T-helper 2 cell treated with Interferon-gamma antibody and Interleukin-4, amounts not matched to agents 5 μg/mL and 100 μg/mL, for 36 hours (primary cell): ENCODE measurements around the gene KBTBD3.
"Not testable (repeated sequence)": the region's sequence is repeated elsewhere in the genome, so short reads cannot be mapped to it uniquely, and the experiment has no call there.

Experiments used
- DNase-seq: peaks from one replicate; pipeline ENCODE4 v3.0.0; 2021; ENCODE audit warnings: low spot score
- H3K27ac Mint-ChIP-seq: one replicate; pipeline ENCODE4 v1.8.0; 2021; ENCODE audit warnings: mild to moderate bottlenecking, mixed read lengths
- H3K27me3 Mint-ChIP-seq: one replicate; pipeline ENCODE4 v1.8.0; 2021; ENCODE audit warnings: low read depth, mixed read lengths
- H3K36me3 Mint-ChIP-seq: one replicate; pipeline ENCODE4 v1.8.0; 2021; ENCODE audit warnings: low read depth, mixed read lengths
- H3K4me1 Mint-ChIP-seq: one replicate; pipeline ENCODE4 v1.8.0; 2021; ENCODE audit warnings: low read depth, mixed read lengths
- H3K4me3 Mint-ChIP-seq: one replicate; pipeline ENCODE4 v1.8.0; 2022; ENCODE audit warnings: mild to moderate bottlenecking, moderate library complexity, mixed read lengths
- H3K9me3 Mint-ChIP-seq: one replicate; pipeline ENCODE4 v1.8.0; 2021; ENCODE audit warnings: mixed read lengths

KBTBD3 gene

GRCh38 chr11:106077609-106078455, 685 bp upstream of the KBTBD3 start, which contains the start of gene AASDHPPT:
Gene AASDHPPT (plus strand): TSS chr11:106077662. CDS start chr11:106077711, 49 bp downstream.
- H3K36me3 Mint-ChIP-seq: peaks cover 22% of the 10 kb centered on the region

DNA sequence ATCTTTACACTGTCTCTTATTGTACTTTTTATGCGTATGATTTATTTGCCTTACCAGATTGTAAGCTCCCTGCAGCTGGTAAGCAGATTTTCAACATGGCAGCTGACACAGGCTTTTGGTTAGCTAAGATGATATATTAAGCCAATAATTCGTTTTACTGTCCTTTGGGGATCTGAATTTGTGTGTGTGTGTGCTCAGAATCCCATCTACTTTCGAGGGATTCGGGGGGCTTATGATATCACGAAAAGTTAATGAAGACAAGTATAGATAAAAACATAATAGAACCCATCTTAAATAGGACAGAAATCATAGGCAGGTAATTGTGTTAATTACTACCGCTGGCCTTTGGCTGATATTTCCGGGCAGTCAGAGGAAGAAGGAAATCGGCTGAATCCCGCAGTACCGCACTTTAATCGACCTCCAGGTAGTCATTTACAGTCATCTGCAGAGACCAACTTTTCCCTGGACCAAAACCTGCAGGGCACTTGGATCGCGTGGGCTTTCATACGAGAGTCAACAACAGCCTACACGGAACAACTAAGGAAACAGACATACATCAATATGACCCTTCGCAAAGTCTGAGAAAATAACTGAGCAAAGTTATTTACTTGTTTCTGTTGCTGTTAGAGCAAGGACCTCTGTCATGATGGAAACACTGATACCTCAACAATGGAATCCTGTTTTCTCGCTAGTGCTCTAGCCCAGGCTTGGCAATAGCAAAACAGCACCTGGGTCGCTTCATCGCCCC, 802 bp downstream of the KBTBD3 start:
- peaks cover 47% of the 10 kb centered on the region for H3K4me1 Mint-ChIP-seq
- peak overlapping the region; percentile 96 for H3K4me3 Mint-ChIP-seq
- H3K27ac Mint-ChIP-seq: peak overlapping the region; percentile 97
- peak; percentile 8 for DNase-seq
- H3K9me3 Mint-ChIP-seq: no peaks in the 10 kb centered on the region
- peaks cover 18% of the 10 kb centered on the region for H3K36me3 Mint-ChIP-seq
- H3K27me3 Mint-ChIP-seq: no peaks in the 10 kb centered on the region

More at GRCh38 chr11:106077609-106078455, 685 bp upstream of the KBTBD3 start, which contains the start of gene AASDHPPT:
- Mint-ChIP-seq H3K9me3 (no peaks in the 10 kb centered on the region), H3K4me1 (peaks cover 52% of the 10 kb centered on the region), H3K27me3 (no peaks in the 10 kb centered on the region), H3K4me3 (peak within 1 kb of the TSS; percentile 96), H3K27ac (peak within 1 kb of the TSS; percentile 97)
- DNase-seq: no peak

DNA sequence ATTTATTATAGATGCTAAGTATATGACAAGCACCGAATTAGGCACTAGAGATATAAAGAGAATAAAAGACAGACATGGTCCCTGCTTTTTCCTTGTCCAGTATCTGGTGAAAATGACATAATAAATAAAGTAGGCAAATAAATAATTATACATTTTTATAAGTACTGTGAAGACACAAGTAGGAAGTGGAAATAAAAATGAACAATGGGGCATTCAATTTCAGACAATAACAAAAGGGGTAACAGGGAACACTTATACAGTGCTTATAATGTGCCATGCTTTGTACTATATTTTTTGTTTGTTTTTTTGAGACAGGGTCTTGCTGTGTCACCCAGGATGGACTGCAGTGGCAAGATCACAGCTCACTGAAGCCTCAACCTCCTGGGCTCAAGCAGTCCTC, 4.3 kb downstream of the KBTBD3 start:
- DNase-seq: no peak
- Mint-ChIP-seq H3K27me3 (no peaks in the 10 kb centered on the region), H3K36me3 (peaks cover 10% of the 10 kb centered on the region), H3K27ac (no peak overlapping the region), H3K9me3 (no peaks in the 10 kb centered on the region), H3K4me3 (no peak overlapping the region), H3K4me1 (peaks cover 25% of the 10 kb centered on the region)

GRCh38 chr11:106070606-106071005, 6.5 kb downstream of the KBTBD3 start:
- H3K4me3 Mint-ChIP-seq: no peak overlapping the region
- peaks cover 14% of the 10 kb centered on the region for H3K36me3 Mint-ChIP-seq
- H3K27ac Mint-ChIP-seq: no peak overlapping the region
- peaks cover 16% of the 10 kb centered on the region for H3K4me1 Mint-ChIP-seq
- H3K27me3 Mint-ChIP-seq: no peaks in the 10 kb centered on the region
- no peak for DNase-seq
- H3K9me3 Mint-ChIP-seq: no peaks in the 10 kb centered on the region

DNA sequence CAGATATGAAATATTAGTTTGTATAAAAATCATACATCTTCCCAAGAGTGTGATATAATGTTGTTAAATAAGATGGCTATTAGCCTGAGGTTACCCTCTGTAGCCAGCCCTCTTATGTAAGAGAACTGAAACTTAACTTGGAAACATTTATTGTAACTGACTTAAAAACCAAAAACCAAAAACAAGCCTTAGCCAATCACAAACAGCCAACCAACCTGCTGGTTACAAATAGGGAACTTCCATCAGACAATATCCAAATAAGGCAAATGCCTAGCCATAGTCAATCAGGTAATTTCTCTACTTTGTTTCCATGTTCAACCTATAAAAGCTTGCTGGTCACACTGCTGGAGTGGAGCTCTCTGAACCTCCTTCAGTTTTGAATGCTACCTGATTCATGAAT, 14.1 kb downstream of the KBTBD3 start:
- Mint-ChIP-seq H3K4me3 (no peak overlapping the region), H3K27me3 (no peaks in the 10 kb centered on the region), H3K9me3 (no peaks in the 10 kb centered on the region), H3K36me3 (peaks cover 8% of the 10 kb centered on the region), H3K4me1 (peaks cover 11% of the 10 kb centered on the region), H3K27ac (no peak overlapping the region)
- no peak for DNase-seq

DNA sequence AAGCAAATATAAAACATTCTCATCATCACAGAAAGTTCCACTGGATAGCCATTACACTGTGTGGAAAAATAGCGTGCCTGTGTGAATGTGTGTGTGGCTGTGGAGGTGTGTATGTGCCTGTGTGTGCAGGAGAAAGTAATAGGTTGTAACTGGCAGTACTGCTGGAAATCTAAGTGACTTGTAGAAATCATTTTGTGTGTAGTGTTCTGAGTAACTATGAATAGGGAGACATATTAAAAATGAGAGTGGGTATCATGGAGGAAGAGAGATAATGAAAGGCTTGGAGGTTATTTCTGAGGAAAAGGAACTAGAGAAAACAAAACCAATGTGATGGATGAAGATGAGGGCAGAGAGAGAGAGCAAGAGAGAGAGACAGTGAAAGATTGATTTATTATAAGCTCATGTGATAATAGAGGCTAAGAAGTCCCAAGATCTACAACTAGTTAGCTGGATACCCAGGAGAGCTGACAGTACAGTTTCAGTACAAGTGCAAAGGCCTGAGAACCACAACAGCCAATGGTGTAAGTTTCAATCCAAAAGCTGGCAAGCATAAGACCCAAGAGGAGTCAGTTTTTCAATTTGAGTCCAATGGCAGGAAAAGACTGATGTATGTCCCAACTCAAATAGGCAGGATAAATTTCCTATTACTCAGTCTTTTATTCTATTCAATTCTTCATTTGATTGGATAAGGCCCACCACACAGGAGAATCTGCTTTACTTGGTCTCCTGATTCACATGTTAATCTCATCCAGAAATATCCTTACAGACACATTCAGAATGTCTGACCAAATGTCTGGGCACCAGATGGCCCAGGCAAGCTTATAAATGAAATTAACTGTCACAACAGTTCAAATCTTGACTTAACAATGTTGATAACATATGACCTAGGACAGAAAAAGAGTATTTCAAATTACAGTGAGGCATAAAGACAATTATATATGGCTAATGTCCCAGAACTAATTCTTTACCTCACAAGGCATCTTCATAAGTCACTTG, 14.9 kb downstream of the KBTBD3 start:
- DNase-seq: no peak
- no peaks in the 10 kb centered on the region for H3K9me3 Mint-ChIP-seq
- no peak overlapping the region for H3K4me3 Mint-ChIP-seq
- no peak overlapping the region for H3K27ac Mint-ChIP-seq
- H3K27me3 Mint-ChIP-seq: no peaks in the 10 kb centered on the region
- H3K4me1 Mint-ChIP-seq: peaks cover 11% of the 10 kb centered on the region
- peaks cover 11% of the 10 kb centered on the region for H3K36me3 Mint-ChIP-seq

GRCh38 chr11:106061249-106061784, 15.8 kb downstream of the KBTBD3 start:
- no peaks in the 10 kb centered on the region for H3K9me3 Mint-ChIP-seq
- DNase-seq: no peak
- no peak overlapping the region for H3K4me3 Mint-ChIP-seq
- H3K27ac Mint-ChIP-seq: no peak overlapping the region
- peaks cover 7% of the 10 kb centered on the region for H3K36me3 Mint-ChIP-seq
- no peaks in the 10 kb centered on the region for H3K27me3 Mint-ChIP-seq
- peaks cover 12% of the 10 kb centered on the region for H3K4me1 Mint-ChIP-seq

- H3K4me1 Mint-ChIP-seq: peaks cover 12% of the 10 kb centered on the region
- no peak overlapping the region for H3K4me3 Mint-ChIP-seq
- no peak for DNase-seq
- H3K36me3 Mint-ChIP-seq: peaks cover 6% of the 10 kb centered on the region
- no peak overlapping the region for H3K27ac Mint-ChIP-seq
- H3K27me3 Mint-ChIP-seq: no peaks in the 10 kb centered on the region
- H3K9me3 Mint-ChIP-seq: no peaks in the 10 kb centered on the region
These were observed 17.5 kb downstream of the KBTBD3 start for GRCh38 chr11:106059617-106060016.

DNA sequence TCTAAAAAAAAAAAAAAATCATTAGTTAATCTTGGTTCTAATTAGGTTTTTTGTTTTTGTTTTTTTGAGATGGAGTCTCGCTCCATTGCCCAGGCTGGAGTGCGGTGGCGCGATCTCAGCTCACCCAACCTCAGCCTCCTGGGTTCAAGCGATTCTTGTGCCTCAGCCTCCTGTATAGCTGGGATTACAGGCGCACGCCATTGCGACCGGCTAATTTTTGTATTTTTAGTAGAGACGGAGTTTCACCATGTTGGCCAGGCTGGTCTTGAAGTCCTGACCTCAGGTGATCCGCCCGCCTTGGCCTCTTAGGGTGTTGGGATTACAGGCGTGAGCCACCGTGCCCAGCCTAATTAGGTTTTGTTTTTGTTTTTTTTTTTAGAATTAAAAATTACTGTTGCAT, 18.8 kb downstream of the KBTBD3 start:
- not testable (repeated sequence) for H3K9me3 Mint-ChIP-seq, DNase-seq, H3K27ac Mint-ChIP-seq, H3K4me3 Mint-ChIP-seq, H3K36me3 Mint-ChIP-seq, H3K27me3 Mint-ChIP-seq
- H3K4me1 Mint-ChIP-seq: peaks cover 12% of the 10 kb centered on the region

GRCh38 chr11:106051103-106051502, 26.0 kb downstream of the KBTBD3 start:
- H3K9me3 Mint-ChIP-seq: no peaks in the 10 kb centered on the region
- no peak overlapping the region for H3K4me3 Mint-ChIP-seq
- no peak for DNase-seq
- no peaks in the 10 kb centered on the region for H3K4me1 Mint-ChIP-seq
- H3K27me3 Mint-ChIP-seq: no peaks in the 10 kb centered on the region
- no peak overlapping the region for H3K27ac Mint-ChIP-seq
- H3K36me3 Mint-ChIP-seq: peaks cover 1% of the 10 kb centered on the region

GRCh38 chr11:106049727-106050476, 27.2 kb downstream of the KBTBD3 start:
- H3K27ac Mint-ChIP-seq: no peak overlapping the region
- no peaks in the 10 kb centered on the region for H3K27me3 Mint-ChIP-seq
- no peaks in the 10 kb centered on the region for H3K9me3 Mint-ChIP-seq
- H3K36me3 Mint-ChIP-seq: no peaks in the 10 kb centered on the region
- DNase-seq: no peak
- H3K4me3 Mint-ChIP-seq: no peak overlapping the region
- no peaks in the 10 kb centered on the region for H3K4me1 Mint-ChIP-seq

GRCh38 chr11:106047631-106048030, 29.5 kb downstream of the KBTBD3 start:
- Mint-ChIP-seq H3K36me3 (no peaks in the 10 kb centered on the region), H3K27ac (no peak overlapping the region), H3K27me3 (no peaks in the 10 kb centered on the region), H3K4me3 (no peak overlapping the region), H3K4me1 (peaks cover 3% of the 10 kb centered on the region), H3K9me3 (no peaks in the 10 kb centered on the region)
- DNase-seq: no peak

GRCh38 chr11:106043540-106043939, 33.6 kb downstream of the KBTBD3 start:
- Mint-ChIP-seq H3K27me3 (no peaks in the 10 kb centered on the region), H3K4me3 (no peak overlapping the region), H3K36me3 (no peaks in the 10 kb centered on the region), H3K9me3 (no peaks in the 10 kb centered on the region), H3K4me1 (peaks cover 3% of the 10 kb centered on the region), H3K27ac (no peak overlapping the region)
- no peak for DNase-seq
